GM12865 (cell line): ENCODE results near the gene GBX1.

Experiments used
- DNase-seq: peaks from one replicate; pipeline ENCODE4 v3.0.0; 2010; ENCODE audit warnings: low read depth
- H3K4me3 ChIP-seq: 2 replicates; pipeline ENCODE4 v1.5.1; 2011; ENCODE audit warnings: mild to moderate bottlenecking, low read depth, low read length, control low read depth
- CTCF ChIP-seq: IDR thresholded peaks from 2 replicates; pipeline ENCODE4 v1.5.1; 2011; ENCODE audit warnings: low read length, control low read depth, low read depth, inconsistent platforms; ENCODE audit not compliant: insufficient read depth; ENCODE audit errors: missing control alignments

The GBX1 gene

GRCh38 chr7:151157645-151158329 is 9.7 kb downstream of the GBX1 start:
- DNase-seq = no peak
- H3K4me3 ChIP-seq = no peak overlapping the region
- TF ChIP-seq CTCF = no peak

- DNase-seq = no peak
- H3K4me3 ChIP-seq = no peak overlapping the region
- TF ChIP-seq CTCF = no peak
Observed at GRCh38 chr7:151152643-151153513, 14.6 kb downstream of the GBX1 start.

- TF ChIP-seq CTCF = no peak
- DNase-seq = no peak
- H3K4me3 ChIP-seq = no peak overlapping the region
Observed at GRCh38 chr7:151150388-151150787, 17.1 kb downstream of the GBX1 start.

- DNase-seq = no peak
- no peak for TF ChIP-seq CTCF
Observed at GRCh38 chr7:151148319-151149259, 18.9 kb downstream of the GBX1 start.

GRCh38 chr7:151146761-151147160 is 20.7 kb downstream of the GBX1 start:
- TF ChIP-seq CTCF = no peak
- no peak overlapping the region for H3K4me3 ChIP-seq
- no peak for DNase-seq

More at GRCh38 chr7:151148319-151149259, 18.9 kb downstream of the GBX1 start:
- H3K4me3 ChIP-seq = no peak overlapping the region

GRCh38 chr7:151144387-151144786 is 23.1 kb downstream of the GBX1 start:
- no peak overlapping the region for H3K4me3 ChIP-seq
- no peak for DNase-seq
- no peak for TF ChIP-seq CTCF
